ENCODE measurements around the gene USP38. TPM values are rescaled to one million over a fixed set of nuclear protein-coding genes. Genes with fewer than 3 reads are reported as not detected.

The USP38 gene
- total and polyA plus RNA-seq, 2 donors (not counting 1 experiment from before 2014, with no cell fraction given), result 13.9 to 15.7 TPM

DNA sequence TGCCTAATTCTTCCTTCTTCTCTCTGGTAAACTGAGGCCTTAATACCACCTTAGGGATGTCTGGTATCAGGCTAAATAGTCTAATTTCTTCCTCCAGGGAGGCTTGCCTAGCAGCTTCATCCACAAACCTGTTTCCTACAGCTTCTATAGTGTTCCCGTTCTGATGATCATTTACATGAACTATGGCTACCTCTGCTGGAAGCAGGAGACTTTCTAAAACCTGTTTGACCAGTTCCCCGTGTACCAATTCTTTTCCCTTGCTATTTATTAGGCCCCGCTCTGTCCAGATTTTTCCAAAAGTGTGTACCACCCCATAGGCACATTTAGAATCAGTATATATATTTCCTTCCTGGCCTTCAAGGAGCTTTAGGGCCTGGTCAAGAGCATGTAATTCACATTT lies 5.8 kb upstream of the USP38 start:
- Histone ChIP-seq H3K79me2 (ENCODE audit: control insufficient read depth, insufficient read depth, low read length) (no peaks in the 10 kb centered on the region), H3K27ac (ENCODE audit: insufficient read depth, low read length) (no peak overlapping the region), H2AFZ (ENCODE audit: low read length) (no peak overlapping the region), H3K9me3 (ENCODE audit: control insufficient read depth, insufficient read depth, low read depth, low read length) (no peaks in the 10 kb centered on the region), H3K4me1 (ENCODE audit: control insufficient read depth, extremely low read depth, insufficient read depth, low read length) (no peaks in the 10 kb centered on the region), H4K20me1 (ENCODE audit: control insufficient read depth, extremely low read depth, insufficient read depth, low read length) (no peaks in the 10 kb centered on the region), H3K4me3 (replicated peaks in 1 of 4; ENCODE audit: control extremely low read depth in 1 of 4, insufficient read depth in 1 of 4, low read depth in 3 of 4, low read length in 4 of 4) (no peak overlapping the region), H3K4me2 (ENCODE audit: extremely low read depth, insufficient read depth, low read length) (no peak overlapping the region), H3K9ac (ENCODE audit: insufficient read depth, low read length) (no peak overlapping the region), H3K27me3 (ENCODE audit: control insufficient read depth, insufficient read depth, low read length) (no peaks in the 10 kb centered on the region), H3K36me3 (ENCODE audit: control insufficient read depth, insufficient read depth, low read length) (no peaks in the 10 kb centered on the region)
- no peak for DNase-seq (ENCODE audit: low read depth in 2 of 2)
- TF ChIP-seq, protein P1, sequence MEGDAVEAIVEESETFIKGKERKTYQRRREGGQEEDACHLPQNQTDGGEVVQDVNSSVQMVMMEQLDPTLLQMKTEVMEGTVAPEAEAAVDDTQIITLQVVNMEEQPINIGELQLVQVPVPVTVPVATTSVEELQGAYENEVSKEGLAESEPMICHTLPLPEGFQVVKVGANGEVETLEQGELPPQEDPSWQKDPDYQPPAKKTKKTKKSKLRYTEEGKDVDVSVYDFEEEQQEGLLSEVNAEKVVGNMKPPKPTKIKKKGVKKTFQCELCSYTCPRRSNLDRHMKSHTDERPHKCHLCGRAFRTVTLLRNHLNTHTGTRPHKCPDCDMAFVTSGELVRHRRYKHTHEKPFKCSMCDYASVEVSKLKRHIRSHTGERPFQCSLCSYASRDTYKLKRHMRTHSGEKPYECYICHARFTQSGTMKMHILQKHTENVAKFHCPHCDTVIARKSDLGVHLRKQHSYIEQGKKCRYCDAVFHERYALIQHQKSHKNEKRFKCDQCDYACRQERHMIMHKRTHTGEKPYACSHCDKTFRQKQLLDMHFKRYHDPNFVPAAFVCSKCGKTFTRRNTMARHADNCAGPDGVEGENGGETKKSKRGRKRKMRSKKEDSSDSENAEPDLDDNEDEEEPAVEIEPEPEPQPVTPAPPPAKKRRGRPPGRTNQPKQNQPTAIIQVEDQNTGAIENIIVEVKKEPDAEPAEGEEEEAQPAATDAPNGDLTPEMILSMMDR (conservative IDR thresholded peaks at IDR 0.05 in 1 of 2, IDR thresholded peaks at IDR 0.05 in 1 of 2; ENCODE audit: low read depth in 1 of 2, low read length in 2 of 2), result no peak
- no peak for TF ChIP-seq EZH2 (IDR thresholded peaks at IDR 0.05; ENCODE audit: low read length, missing control alignments)

DNA sequence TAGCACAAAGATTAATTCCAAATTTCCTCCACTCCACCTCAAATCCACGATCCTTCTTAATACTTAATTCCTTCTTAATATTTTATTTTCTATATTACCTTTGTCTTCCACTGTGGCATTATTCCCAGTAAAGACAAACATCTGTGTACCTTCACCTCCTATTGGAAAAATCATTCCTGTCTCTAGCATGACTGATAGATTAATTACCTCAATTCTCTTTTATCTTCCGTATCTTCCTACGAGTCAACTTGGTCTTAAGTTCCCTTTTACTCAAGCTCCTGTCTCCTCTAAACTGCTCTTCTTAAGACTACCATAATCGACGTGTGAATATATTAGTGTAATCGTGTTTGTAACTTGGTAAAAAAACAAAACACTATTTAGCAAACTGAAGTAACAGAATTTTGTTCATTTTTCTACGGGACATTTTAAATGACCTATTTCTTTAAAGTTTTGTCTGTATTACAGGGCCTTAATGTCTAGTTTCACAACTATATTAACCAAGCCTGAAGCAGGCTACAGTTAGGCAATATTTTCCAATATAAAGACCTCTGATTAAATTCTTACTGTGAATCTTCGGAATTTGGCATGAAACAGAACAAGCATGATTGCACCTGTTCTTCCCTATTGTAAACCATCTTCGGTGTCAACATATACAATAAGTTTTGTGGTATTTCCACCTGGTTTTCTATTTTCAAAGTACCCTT lies 1.1 kb upstream of the USP38 start:
- H3K27ac ChIP-seq (ENCODE audit: insufficient read depth, low read length), result peak overlapping the region; percentile 91
- no peaks in the 10 kb centered on the region for H3K27me3 ChIP-seq (ENCODE audit: control insufficient read depth, insufficient read depth, low read length)
- H3K4me1 ChIP-seq (ENCODE audit: control insufficient read depth, extremely low read depth, insufficient read depth, low read length), result peaks cover 2% of the 10 kb centered on the region
- H3K9ac ChIP-seq (ENCODE audit: insufficient read depth, low read length), result peak overlapping the region; percentile 76
- H2AFZ ChIP-seq (ENCODE audit: low read length), result peak overlapping the region; percentile 61
- no peaks in the 10 kb centered on the region for H3K9me3 ChIP-seq (ENCODE audit: control insufficient read depth, insufficient read depth, low read depth, low read length)
- DNase-seq (ENCODE audit: low read depth in 2 of 2), result no peak
- peak overlapping the region; percentile 94 for H3K4me2 ChIP-seq (ENCODE audit: extremely low read depth, insufficient read depth, low read length)
- peak overlapping the region; percentile 82 to 90 (median 86) for H3K4me3 ChIP-seq (replicated peaks in 1 of 4; ENCODE audit: control extremely low read depth in 1 of 4, insufficient read depth in 1 of 4, low read depth in 3 of 4, low read length in 4 of 4)
- peaks cover 37% of the 10 kb centered on the region for H3K79me2 ChIP-seq (ENCODE audit: control insufficient read depth, insufficient read depth, low read length)
- H3K36me3 ChIP-seq (ENCODE audit: control insufficient read depth, insufficient read depth, low read length), result no peaks in the 10 kb centered on the region
- no peak for TF ChIP-seq EZH2 (IDR thresholded peaks at IDR 0.05; ENCODE audit: low read length, missing control alignments)
- TF ChIP-seq, protein P1 (conservative IDR thresholded peaks at IDR 0.05 in 1 of 2, IDR thresholded peaks at IDR 0.05 in 1 of 2; ENCODE audit: low read depth in 1 of 2, low read length in 2 of 2), result no peak
- peaks cover 2% of the 10 kb centered on the region for H4K20me1 ChIP-seq (ENCODE audit: control insufficient read depth, extremely low read depth, insufficient read depth, low read length)

DNA sequence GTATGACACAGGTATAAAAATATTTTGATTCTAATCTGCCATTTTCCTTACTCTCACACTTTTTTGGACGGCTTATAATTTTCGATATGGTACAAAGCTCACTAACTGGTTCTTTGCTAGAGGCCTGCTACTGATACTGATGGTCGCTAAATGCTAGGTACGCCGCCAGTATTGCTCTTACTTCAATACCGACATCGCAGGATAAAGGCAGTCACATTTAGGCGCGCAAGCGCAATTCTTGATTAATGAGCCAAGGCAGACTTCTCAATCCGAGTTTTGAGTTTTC lies 557 bp upstream of the USP38 start:
- peak overlapping the region; percentile 82 to 90 (median 86) for H3K4me3 ChIP-seq (replicated peaks in 1 of 4; ENCODE audit: control extremely low read depth in 1 of 4, insufficient read depth in 1 of 4, low read depth in 3 of 4, low read length in 4 of 4)
- H3K4me1 ChIP-seq (ENCODE audit: control insufficient read depth, extremely low read depth, insufficient read depth, low read length), result peaks cover 3% of the 10 kb centered on the region
- H3K27me3 ChIP-seq (ENCODE audit: control insufficient read depth, insufficient read depth, low read length), result no peaks in the 10 kb centered on the region
- H3K9me3 ChIP-seq (ENCODE audit: control insufficient read depth, insufficient read depth, low read depth, low read length), result no peaks in the 10 kb centered on the region
- peak overlapping the region; percentile 76 for H3K9ac ChIP-seq (ENCODE audit: insufficient read depth, low read length)
- TF ChIP-seq, protein P1 (conservative IDR thresholded peaks at IDR 0.05 in 1 of 2, IDR thresholded peaks at IDR 0.05 in 1 of 2; ENCODE audit: low read depth in 1 of 2, low read length in 2 of 2), result no peak
- no peak for TF ChIP-seq EZH2 (IDR thresholded peaks at IDR 0.05; ENCODE audit: low read length, missing control alignments)
- H3K27ac ChIP-seq (ENCODE audit: insufficient read depth, low read length), result peak overlapping the region; percentile 91
- H3K36me3 ChIP-seq (ENCODE audit: control insufficient read depth, insufficient read depth, low read length), result no peaks in the 10 kb centered on the region
- peak overlapping the region; percentile 61 for H2AFZ ChIP-seq (ENCODE audit: low read length)
- peaks cover 2% of the 10 kb centered on the region for H4K20me1 ChIP-seq (ENCODE audit: control insufficient read depth, extremely low read depth, insufficient read depth, low read length)
- H3K4me2 ChIP-seq (ENCODE audit: extremely low read depth, insufficient read depth, low read length), result peak overlapping the region; percentile 94
- no peak for DNase-seq (ENCODE audit: low read depth in 2 of 2)
- peaks cover 42% of the 10 kb centered on the region for H3K79me2 ChIP-seq (ENCODE audit: control insufficient read depth, insufficient read depth, low read length)
